SH-SY5Y (cell line): ENCODE measurements around the gene EVC2.

Experiments
- GATA2 ChIP-seq: IDR thresholded peaks from 2 replicates; pipeline ENCODE4 v1.6.1; 2011; ENCODE audit warnings: mild to moderate bottlenecking, low read depth, low read length
- GATA3 ChIP-seq: IDR thresholded peaks from 2 replicates; pipeline ENCODE4 v1.6.1; 2011; ENCODE audit warnings: low read depth, mild to moderate bottlenecking, low read length, moderate library complexity

- TF ChIP-seq GATA2 (no peak), GATA3 (no peak)
Measured at GRCh38 chr4:5750052-5750945, 41.9 kb upstream of the EVC2 start.
